ENCODE measurements around the gene AVEN. TPM values are rescaled to one million over a fixed set of nuclear protein-coding genes. Genes with fewer than 3 reads are reported as not detected.

AVEN gene
- polyA plus RNA-seq, 1 donor (not counting 4 experiments of a cell fraction or from before 2014, with no cell fraction given) = 16.6 TPM

DNA sequence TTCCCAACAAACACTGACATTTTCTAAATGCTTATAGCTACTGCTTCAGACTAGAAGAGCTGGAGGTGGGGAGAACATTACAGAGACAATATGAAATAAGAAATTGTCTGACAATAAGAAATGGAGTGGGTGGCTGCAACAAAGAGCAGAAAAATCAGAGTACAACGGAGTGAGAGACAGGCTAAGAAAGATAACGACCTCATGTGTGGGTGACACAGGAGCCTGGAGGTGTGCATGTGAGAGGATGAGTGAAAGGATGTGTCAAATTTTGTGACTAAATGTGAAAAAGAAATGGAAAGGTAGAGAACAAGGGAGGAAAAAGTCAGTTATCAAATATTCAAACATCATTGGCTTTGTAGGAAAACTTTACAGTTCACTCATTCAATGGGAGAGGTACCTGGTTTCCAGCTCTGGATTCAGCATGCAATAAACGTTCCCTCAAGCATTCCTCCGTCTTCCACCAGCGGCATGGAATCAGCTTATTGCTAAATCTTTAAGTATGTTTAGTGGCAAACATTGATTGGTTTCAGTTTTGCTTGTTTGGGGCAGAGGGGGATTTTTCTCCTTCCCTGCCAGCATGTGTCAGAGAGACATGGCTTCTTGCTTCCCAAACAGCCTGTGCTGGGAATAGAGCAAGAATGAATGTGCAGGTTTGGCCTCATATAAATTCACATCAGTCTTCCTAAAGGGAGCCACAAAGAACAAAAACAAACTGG is 174.5 kb downstream of the AVEN start:
- peaks cover 11% of the 10 kb centered on the region for H3K4me1 ChIP-seq (ENCODE audit: control insufficient read depth, extremely low read depth, insufficient read depth, low read length)
- H3K4me3 ChIP-seq (ENCODE audit: control insufficient read depth in 2 of 3, extremely low read depth in 1 of 3, insufficient read depth in 2 of 3, low read depth in 1 of 3, low read length in 3 of 3) = no peak overlapping the region
- no peaks in the 10 kb centered on the region for H3K27me3 ChIP-seq (ENCODE audit: control insufficient read depth, extremely low read depth, insufficient read depth, low read length)
- dilution Hi-C loops (cut with MboI; ENCODE audit: extremely low pct_ligation_motif_present, low sequenced_read_pairs) = no loop called here
- no peaks in the 10 kb centered on the region for H3K79me2 ChIP-seq (ENCODE audit: control insufficient read depth, insufficient read depth, low read length)
- no peaks in the 10 kb centered on the region for H3K9me1 ChIP-seq (ENCODE audit: control insufficient read depth, extremely low read depth, insufficient read depth, low read length)
- H3K36me3 ChIP-seq (ENCODE audit: control insufficient read depth in 2 of 2, extremely low read depth in 1 of 2, insufficient read depth in 2 of 2, low read length in 2 of 2) = peaks cover 3 to 8% of the 10 kb centered on the region in 2 experiments
- H3K27ac ChIP-seq (ENCODE audit: control insufficient read depth, insufficient read depth, low read length) = no peak overlapping the region
- no peak overlapping the region for H3K9ac ChIP-seq (ENCODE audit: control insufficient read depth, extremely low read depth, insufficient read depth, low read length)
- TF ChIP-seq, protein P1, sequence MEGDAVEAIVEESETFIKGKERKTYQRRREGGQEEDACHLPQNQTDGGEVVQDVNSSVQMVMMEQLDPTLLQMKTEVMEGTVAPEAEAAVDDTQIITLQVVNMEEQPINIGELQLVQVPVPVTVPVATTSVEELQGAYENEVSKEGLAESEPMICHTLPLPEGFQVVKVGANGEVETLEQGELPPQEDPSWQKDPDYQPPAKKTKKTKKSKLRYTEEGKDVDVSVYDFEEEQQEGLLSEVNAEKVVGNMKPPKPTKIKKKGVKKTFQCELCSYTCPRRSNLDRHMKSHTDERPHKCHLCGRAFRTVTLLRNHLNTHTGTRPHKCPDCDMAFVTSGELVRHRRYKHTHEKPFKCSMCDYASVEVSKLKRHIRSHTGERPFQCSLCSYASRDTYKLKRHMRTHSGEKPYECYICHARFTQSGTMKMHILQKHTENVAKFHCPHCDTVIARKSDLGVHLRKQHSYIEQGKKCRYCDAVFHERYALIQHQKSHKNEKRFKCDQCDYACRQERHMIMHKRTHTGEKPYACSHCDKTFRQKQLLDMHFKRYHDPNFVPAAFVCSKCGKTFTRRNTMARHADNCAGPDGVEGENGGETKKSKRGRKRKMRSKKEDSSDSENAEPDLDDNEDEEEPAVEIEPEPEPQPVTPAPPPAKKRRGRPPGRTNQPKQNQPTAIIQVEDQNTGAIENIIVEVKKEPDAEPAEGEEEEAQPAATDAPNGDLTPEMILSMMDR (optimal IDR thresholded peaks at IDR 0.05 in 1 of 3, IDR thresholded peaks at IDR 0.05 in 1 of 3, conservative IDR thresholded peaks at IDR 0.05 in 1 of 3; ENCODE audit: extremely low read depth in 1 of 3, insufficient read depth in 2 of 3, low read length in 3 of 3) = no peak
- no peak for TF ChIP-seq EZH2 (IDR thresholded peaks at IDR 0.05; ENCODE audit: low read length)
- H2AFZ ChIP-seq (ENCODE audit: control insufficient read depth, low read length) = no peak overlapping the region
- no peaks in the 10 kb centered on the region for H3K9me3 ChIP-seq (ENCODE audit: control insufficient read depth, low read depth, low read length)
- no peaks in the 10 kb centered on the region for H4K20me1 ChIP-seq (ENCODE audit: control insufficient read depth, extremely low read depth, insufficient read depth, low read length)
- no peak for FAIRE-seq
- H3K4me2 ChIP-seq (ENCODE audit: control insufficient read depth, extremely low read depth, insufficient read depth, low read depth, low read length) = no peak overlapping the region
- no peak for DNase-seq (ENCODE audit: low read depth, low spot score)

DNA sequence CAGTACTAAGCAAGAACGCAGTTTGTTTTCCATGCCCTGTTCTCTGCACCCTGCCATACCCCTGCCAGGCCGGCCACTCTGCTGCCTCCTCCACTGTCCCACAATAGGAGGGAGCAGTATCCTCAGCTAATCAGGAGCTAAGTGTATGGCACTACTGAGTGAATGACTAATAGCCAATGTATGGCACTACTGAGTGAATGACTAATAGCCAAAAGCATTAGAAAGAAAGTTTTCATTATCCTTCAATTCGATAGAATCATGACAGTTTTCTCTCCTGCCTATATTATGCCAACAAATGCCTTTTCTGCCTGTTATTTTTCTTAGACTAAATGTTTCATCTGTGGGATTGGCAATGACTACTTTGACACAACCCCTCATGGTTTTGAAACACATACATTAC is 178.2 kb downstream of the AVEN start:
- FAIRE-seq (no peak), DNase-seq (ENCODE audit: low read depth, low spot score) (no peak)
- Histone ChIP-seq H4K20me1 (ENCODE audit: control insufficient read depth, extremely low read depth, insufficient read depth, low read length) (no peaks in the 10 kb centered on the region), H3K9me1 (ENCODE audit: control insufficient read depth, extremely low read depth, insufficient read depth, low read length) (no peaks in the 10 kb centered on the region), H3K9me3 (ENCODE audit: control insufficient read depth, low read depth, low read length) (no peaks in the 10 kb centered on the region), H3K79me2 (ENCODE audit: control insufficient read depth, insufficient read depth, low read length) (no peaks in the 10 kb centered on the region), H3K4me2 (ENCODE audit: control insufficient read depth, extremely low read depth, insufficient read depth, low read depth, low read length) (peak overlapping the region; percentile 22), H3K27me3 (ENCODE audit: control insufficient read depth, extremely low read depth, insufficient read depth, low read length) (no peaks in the 10 kb centered on the region), H3K36me3 (ENCODE audit: control insufficient read depth in 2 of 2, extremely low read depth in 1 of 2, insufficient read depth in 2 of 2, low read length in 2 of 2) (peaks cover 0 to 5% of the 10 kb centered on the region in 2 experiments), H3K4me1 (ENCODE audit: control insufficient read depth, extremely low read depth, insufficient read depth, low read length) (peaks cover 11% of the 10 kb centered on the region), H3K4me3 (ENCODE audit: control insufficient read depth in 2 of 3, extremely low read depth in 1 of 3, insufficient read depth in 2 of 3, low read depth in 1 of 3, low read length in 3 of 3) (no peak overlapping the region), H3K27ac (ENCODE audit: control insufficient read depth, insufficient read depth, low read length) (no peak overlapping the region), H2AFZ (ENCODE audit: control insufficient read depth, low read length) (no peak overlapping the region), H3K9ac (ENCODE audit: control insufficient read depth, extremely low read depth, insufficient read depth, low read length) (no peak overlapping the region)
- TF ChIP-seq EZH2 (IDR thresholded peaks at IDR 0.05; ENCODE audit: low read length) = no peak
- TF ChIP-seq, protein P1 (optimal IDR thresholded peaks at IDR 0.05 in 1 of 3, IDR thresholded peaks at IDR 0.05 in 1 of 3, conservative IDR thresholded peaks at IDR 0.05 in 1 of 3; ENCODE audit: extremely low read depth in 1 of 3, insufficient read depth in 2 of 3, low read length in 3 of 3) = no peak
- dilution Hi-C loops (cut with MboI; ENCODE audit: extremely low pct_ligation_motif_present, low sequenced_read_pairs) = no loop called here
